ENCODE data around the gene INSIG1. TPM values are rescaled to one million over a fixed set of nuclear protein-coding genes. Genes with fewer than 3 reads are reported as not detected.

Gene INSIG1
- total RNA-seq, 1 donor from 2014 or later: 36.6 TPM

DNA sequence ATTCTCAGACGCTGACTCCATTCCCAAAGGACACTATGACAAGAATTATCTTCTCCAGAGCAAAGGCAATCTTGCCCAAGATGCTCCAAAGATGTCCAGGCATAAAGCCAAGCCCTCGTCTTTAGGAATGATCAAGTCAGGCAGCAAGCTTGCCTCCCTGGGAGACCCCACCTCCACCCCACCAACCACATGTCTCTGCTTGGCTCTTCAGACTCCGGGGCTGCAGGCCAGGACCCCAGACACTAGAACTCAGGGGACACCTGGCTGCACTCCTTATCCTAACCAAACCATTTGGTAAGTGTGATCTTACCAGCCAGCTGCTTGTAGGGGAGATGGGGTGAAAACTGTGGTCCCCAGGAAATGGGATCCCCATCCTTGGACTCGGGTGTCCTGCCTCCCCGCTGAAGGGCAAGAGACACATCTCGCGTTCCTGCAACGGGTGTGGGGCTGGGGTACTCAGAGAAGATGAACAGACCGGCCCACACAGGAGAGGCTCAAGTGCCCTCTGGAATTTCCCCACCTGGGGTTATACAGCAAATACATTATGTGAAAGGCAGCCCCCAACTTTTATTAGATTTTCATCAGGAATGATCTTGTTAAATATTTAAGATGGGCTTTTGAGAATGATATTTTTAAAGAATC lies 55.7 kb downstream of the INSIG1 start:
- no peak for FAIRE-seq
- no peak overlapping the region for H3K4me3 ChIP-seq (ENCODE audit: low read depth, low read length)
- no peak for DNase-seq (ENCODE audit: low read depth)
- H3K27me3 ChIP-seq (ENCODE audit: control insufficient read depth, insufficient read depth, low read length): no peaks in the 10 kb centered on the region
- H3K36me3 ChIP-seq (ENCODE audit: control insufficient read depth, insufficient read depth, low read length): no peaks in the 10 kb centered on the region
- TF ChIP-seq CTCF (IDR thresholded peaks at IDR 0.05; ENCODE audit: insufficient read depth, low read length, severe bottlenecking): no peak

DNA sequence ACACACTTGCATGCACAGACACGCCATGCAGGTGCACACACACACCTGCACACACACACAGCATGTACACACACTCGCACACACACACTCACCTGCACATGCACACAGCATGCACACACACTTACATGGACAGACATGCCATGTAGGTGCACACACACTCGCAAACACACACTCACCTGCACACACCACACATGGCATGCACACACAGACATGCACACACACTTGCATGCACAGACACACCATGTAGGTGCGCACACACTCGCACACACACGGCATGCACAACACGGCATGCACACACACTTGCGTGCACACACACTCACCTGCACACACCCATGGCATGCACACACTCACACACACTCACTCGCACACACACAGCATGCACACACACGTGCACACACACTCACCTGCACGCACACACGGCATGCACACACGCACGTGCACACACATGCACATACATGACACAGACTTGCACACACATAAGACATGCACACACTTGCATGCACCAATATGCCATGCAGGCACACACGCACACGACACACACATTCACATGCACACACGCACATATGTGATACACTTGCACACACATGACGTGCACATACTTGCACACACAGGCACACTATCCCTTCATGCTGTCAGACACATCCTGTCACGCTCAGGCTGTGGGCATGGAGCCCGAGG lies 56.8 kb downstream of the INSIG1 start:
- Histone ChIP-seq H3K27me3 (ENCODE audit: control insufficient read depth, insufficient read depth, low read length) (no peaks in the 10 kb centered on the region), H3K4me3 (ENCODE audit: low read depth, low read length) (no peak overlapping the region)

GRCh38 chr7:155355176-155355575 lies 57.5 kb downstream of the INSIG1 start:
- no peak for TF ChIP-seq CTCF (IDR thresholded peaks at IDR 0.05; ENCODE audit: insufficient read depth, low read length, severe bottlenecking)
- Histone ChIP-seq H3K4me3 (ENCODE audit: low read depth, low read length) (no peak overlapping the region), H3K36me3 (ENCODE audit: control insufficient read depth, insufficient read depth, low read length) (no peaks in the 10 kb centered on the region), H3K27me3 (ENCODE audit: control insufficient read depth, insufficient read depth, low read length) (no peaks in the 10 kb centered on the region)
- FAIRE-seq (no peak), DNase-seq (ENCODE audit: low read depth) (no peak)

More for the DNA sequence above, 56.8 kb downstream of the INSIG1 start:
- no peaks in the 10 kb centered on the region for H3K36me3 ChIP-seq (ENCODE audit: control insufficient read depth, insufficient read depth, low read length)
- FAIRE-seq: peak; percentile 97
- TF ChIP-seq CTCF (IDR thresholded peaks at IDR 0.05; ENCODE audit: insufficient read depth, low read length, severe bottlenecking): no peak
- no peak for DNase-seq (ENCODE audit: low read depth)

DNA sequence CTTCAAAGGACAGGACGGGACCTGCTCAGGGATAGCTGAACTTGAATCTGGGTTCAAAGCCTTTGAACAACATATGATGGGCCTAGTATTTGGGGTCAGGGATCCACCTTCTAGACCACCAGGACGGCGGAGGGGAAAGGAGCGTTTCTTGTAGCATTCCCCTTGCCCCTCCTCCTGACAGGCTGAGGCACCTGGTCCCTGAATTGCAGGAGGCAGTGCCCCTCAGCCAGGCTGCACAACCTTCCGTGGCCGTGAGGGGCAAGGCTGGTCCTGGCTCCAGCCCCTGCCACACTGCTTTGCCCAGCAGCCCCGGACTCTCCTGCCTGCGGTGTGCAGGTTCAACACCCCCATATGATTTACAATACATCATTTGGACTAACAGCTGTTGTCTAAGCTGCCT lies 58.1 kb downstream of the INSIG1 start:
- FAIRE-seq (no peak), DNase-seq (ENCODE audit: low read depth) (no peak)
- Histone ChIP-seq H3K4me3 (ENCODE audit: low read depth, low read length) (no peak overlapping the region), H3K27me3 (ENCODE audit: control insufficient read depth, insufficient read depth, low read length) (no peaks in the 10 kb centered on the region), H3K36me3 (ENCODE audit: control insufficient read depth, insufficient read depth, low read length) (no peaks in the 10 kb centered on the region)
- no peak for TF ChIP-seq CTCF (IDR thresholded peaks at IDR 0.05; ENCODE audit: insufficient read depth, low read length, severe bottlenecking)

- DNase-seq (ENCODE audit: low read depth) (peak; percentile 20), FAIRE-seq (no peak)
- Histone ChIP-seq H3K4me3 (ENCODE audit: low read depth, low read length) (no peak overlapping the region), H3K27me3 (ENCODE audit: control insufficient read depth, insufficient read depth, low read length) (no peaks in the 10 kb centered on the region), H3K36me3 (ENCODE audit: control insufficient read depth, insufficient read depth, low read length) (no peaks in the 10 kb centered on the region)
- TF ChIP-seq CTCF (IDR thresholded peaks at IDR 0.05; ENCODE audit: insufficient read depth, low read length, severe bottlenecking): peak; percentile 30
Measured at GRCh38 chr7:155356323-155357105, 58.8 kb downstream of the INSIG1 start.

All from bronchial epithelial cell (primary cell).